SK-N-SH treated with all-trans-retinoic acid at 6 μM for 48 hours (cell line): ENCODE results near the gene TMEM253.

Source experiments
- ARNTL ChIP-seq: fragments of 450-650 bp; formaldehyde crosslinking; IDR thresholded peaks from 2 replicates; pipeline ENCODE4 v1.5.0; 2020; ENCODE audit warnings: low read depth, mild to moderate bottlenecking, moderate library complexity, borderline replicate concordance
- BACH2 ChIP-seq: fragments of 250-450 bp; sonication (Bioruptor Pico); IDR thresholded peaks from 2 replicates; pipeline ENCODE4 v1.9.0; 2021; ENCODE audit warnings: mild to moderate bottlenecking, borderline replicate concordance
- CSDC2 ChIP-seq: fragments of 250-450 bp; sonication (Bioruptor Pico); IDR thresholded peaks from 2 replicates; pipeline ENCODE4 v1.5.0; 2020; ENCODE audit warnings: mild to moderate bottlenecking, moderate library complexity
- ESRRG ChIP-seq: fragments of 250-450 bp; sonication (Bioruptor Pico); IDR thresholded peaks from 2 replicates; pipeline ENCODE4 v1.6.1; 2021; ENCODE audit warnings: mild to moderate bottlenecking
- ISL1 ChIP-seq: fragments of 250-450 bp; sonication (Bioruptor Pico); IDR thresholded peaks from 2 replicates; pipeline ENCODE4 v2.1.2; 2022; ENCODE audit warnings: mild to moderate bottlenecking, moderate library complexity
- OSR1 ChIP-seq: fragments of 250-450 bp; sonication (Bioruptor Pico); IDR thresholded peaks from 2 replicates; pipeline ENCODE4 v1.8.0; 2022; ENCODE audit warnings: moderate library complexity, mild to moderate bottlenecking, inconsistent platforms
- RARB ChIP-seq: fragments of 250-450 bp; sonication (Bioruptor Pico); IDR thresholded peaks from 2 replicates; pipeline ENCODE4 v1.8.0; 2021; ENCODE audit warnings: mild to moderate bottlenecking, moderate library complexity
- SNAI2 ChIP-seq: fragments of 250-450 bp; sonication (Bioruptor Pico); IDR thresholded peaks from 2 replicates; pipeline ENCODE4 v1.5.0; 2020; ENCODE audit warnings: mild to moderate bottlenecking, moderate library complexity
- ZFP3 ChIP-seq: fragments of 250-450 bp; sonication (Bioruptor Pico); IDR thresholded peaks from 2 replicates; pipeline ENCODE4 v1.5.0; 2020; ENCODE audit warnings: mild to moderate bottlenecking, moderate library complexity
- ZFP30 ChIP-seq: fragments of 450-650 bp; formaldehyde crosslinking; IDR thresholded peaks from 2 replicates; pipeline ENCODE4 v1.5.0; 2022; ENCODE audit warnings: mild to moderate bottlenecking, moderate library complexity
- ZNF565 ChIP-seq: fragments of 450-650 bp; formaldehyde crosslinking; conservative IDR thresholded peaks from 2 replicates; pipeline ENCODE4 v1.5.0; 2020; ENCODE audit warnings: low read depth, mild to moderate bottlenecking, moderate library complexity
- TF ChIP-seq, protein P1 (sequence below): fragments of 250-450 bp; sonication (Bioruptor Pico); IDR thresholded peaks from 2 replicates; pipeline ENCODE4 v1.5.1; 2020; ENCODE audit warnings: low read depth, mild to moderate bottlenecking, moderate library complexity

DNA sequence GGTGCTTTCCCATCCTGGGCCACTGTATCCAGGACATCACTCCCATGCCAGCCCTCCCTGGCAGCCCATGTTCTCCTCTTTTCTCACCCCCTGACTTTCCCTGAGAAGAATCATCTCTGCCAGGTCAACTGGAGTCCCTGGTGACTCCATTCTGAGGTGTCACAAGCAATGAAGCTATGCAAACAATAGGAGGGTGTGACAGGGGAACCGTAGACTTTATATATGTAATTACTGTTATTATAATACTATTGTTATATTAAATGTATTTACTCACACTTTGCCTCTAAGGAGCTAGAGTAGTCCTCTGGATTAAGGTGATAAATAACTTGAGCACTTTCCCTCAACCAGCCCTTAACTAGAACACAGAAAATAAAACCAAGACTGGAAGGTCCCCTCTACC lies 11.6 kb upstream of the TMEM253 start:
- TF ChIP-seq ZFP30 (CRISPR knock-in tag) (no peak), OSR1 (CRISPR knock-in tag) (no peak), BACH2 (no peak), ZNF565 (no peak), ESRRG (CRISPR knock-in tag) (no peak), RARB (CRISPR knock-in tag) (no peak), SNAI2 (CRISPR knock-in tag) (no peak), ZFP3 (CRISPR knock-in tag) (no peak), ARNTL (CRISPR knock-in tag) (no peak), CSDC2 (no peak), ISL1 (no peak)
- TF ChIP-seq, protein P1, sequence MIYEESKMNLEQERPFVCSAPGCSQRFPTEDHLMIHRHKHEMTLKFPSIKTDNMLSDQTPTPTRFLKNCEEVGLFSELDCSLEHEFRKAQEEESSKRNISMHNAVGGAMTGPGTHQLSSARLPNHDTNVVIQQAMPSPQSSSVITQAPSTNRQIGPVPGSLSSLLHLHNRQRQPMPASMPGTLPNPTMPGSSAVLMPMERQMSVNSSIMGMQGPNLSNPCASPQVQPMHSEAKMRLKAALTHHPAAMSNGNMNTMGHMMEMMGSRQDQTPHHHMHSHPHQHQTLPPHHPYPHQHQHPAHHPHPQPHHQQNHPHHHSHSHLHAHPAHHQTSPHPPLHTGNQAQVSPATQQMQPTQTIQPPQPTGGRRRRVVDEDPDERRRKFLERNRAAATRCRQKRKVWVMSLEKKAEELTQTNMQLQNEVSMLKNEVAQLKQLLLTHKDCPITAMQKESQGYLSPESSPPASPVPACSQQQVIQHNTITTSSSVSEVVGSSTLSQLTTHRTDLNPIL (CRISPR knock-in tag), result no peak
